SH-SY5Y (cell line): ENCODE results near the gene BABAM2.

Source experiments
- GATA2 ChIP-seq: IDR thresholded peaks from 2 replicates; pipeline ENCODE4 v1.6.1; 2011; ENCODE audit warnings: mild to moderate bottlenecking, low read depth, low read length
- GATA3 ChIP-seq: IDR thresholded peaks from 2 replicates; pipeline ENCODE4 v1.6.1; 2011; ENCODE audit warnings: low read depth, mild to moderate bottlenecking, low read length, moderate library complexity

DNA sequence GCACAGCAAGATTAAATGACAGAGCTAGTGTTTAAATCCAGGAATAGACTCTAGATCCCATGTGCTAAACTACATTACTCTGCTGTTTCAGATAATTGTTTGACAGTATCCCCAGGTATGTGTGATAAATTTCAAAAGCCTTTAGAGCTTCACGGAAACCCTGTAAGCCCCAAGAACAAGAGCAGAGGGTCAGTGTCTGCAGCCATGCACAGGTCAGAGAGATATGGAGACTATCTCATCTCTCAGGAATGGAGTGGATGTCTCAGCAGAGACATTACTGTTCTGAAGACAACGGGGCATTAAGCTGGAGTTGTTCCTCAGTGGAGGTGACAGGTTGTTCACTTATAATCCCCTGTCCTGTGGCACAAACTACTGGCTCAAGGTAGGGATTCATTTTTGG is 363.0 kb downstream of the BABAM2 start:
- no peak for TF ChIP-seq GATA3
- TF ChIP-seq GATA2, result no peak
